Activated CD4-positive, CD25-positive, alpha-beta regulatory T cell treated with anti-CD3 and anti-CD28 coated beads, Interleukin-2, amount 50 U/mL, for 24 hours (primary cell): ENCODE measurements around the gene MAFB.

Experiments
- ATAC-seq, 2 donors: fragments of 150-1000 bp; cut with Tn5 transposase; one replicate each; pipeline ENCODE4 v1.10.0; 2021; ENCODE audit warnings: mild to moderate bottlenecking in 1 of 2, moderate library complexity in 1 of 2

The MAFB gene

GRCh38 chr20:40702504-40702903, 13.5 kb upstream of the MAFB start:
- ATAC-seq, result no peak

GRCh38 chr20:40698744-40699143, 9.7 kb upstream of the MAFB start:
- no peak for ATAC-seq

- no peak for ATAC-seq
These were observed 9.2 kb upstream of the MAFB start for GRCh38 chr20:40698281-40698680.

- ATAC-seq, result no peak
These were observed 8.5 kb upstream of the MAFB start for GRCh38 chr20:40697541-40697940.

- no peak for ATAC-seq
These were observed 6.2 kb upstream of the MAFB start for GRCh38 chr20:40695214-40695613.

GRCh38 chr20:40694246-40694645, 5.2 kb upstream of the MAFB start:
- ATAC-seq, result no peak

GRCh38 chr20:40692240-40693011, 3.4 kb upstream of the MAFB start:
- no peak for ATAC-seq

- no peak for ATAC-seq
These were observed 2.7 kb upstream of the MAFB start for GRCh38 chr20:40691566-40692239.

GRCh38 chr20:40690836-40691565, 2.0 kb upstream of the MAFB start:
- ATAC-seq, result no peak

GRCh38 chr20:40689943-40690835, 1.2 kb upstream of the MAFB start:
- ATAC-seq, result peak; percentile 16 to 34

- ATAC-seq, result no peak
These were observed 622 bp downstream of the MAFB start for GRCh38 chr20:40688129-40689099.

- no peak for ATAC-seq
These were observed 1.5 kb downstream of the MAFB start for GRCh38 chr20:40687384-40688128.

- ATAC-seq, result no peak
These were observed 2.1 kb downstream of the MAFB start for GRCh38 chr20:40686893-40687292.

- no peak for ATAC-seq
These were observed 2.6 kb downstream of the MAFB start for GRCh38 chr20:40686434-40686882.

GRCh38 chr20:40685349-40685748, 3.7 kb downstream of the MAFB start:
- no peak for ATAC-seq

- ATAC-seq, result no peak
These were observed 5.2 kb downstream of the MAFB start for GRCh38 chr20:40683894-40684268.

- no peak for ATAC-seq
These were observed 5.7 kb downstream of the MAFB start for GRCh38 chr20:40683221-40683893.

GRCh38 chr20:40682104-40682981, 6.7 kb downstream of the MAFB start:
- ATAC-seq, result no peak

- no peak for ATAC-seq
These were observed 7.4 kb downstream of the MAFB start for GRCh38 chr20:40681684-40682083.
